22Rv1 (cell line): ENCODE results near the gene TIMP3.

ENCODE experiments used
- CTCF ChIP-seq: fragments of 450-650 bp; IDR thresholded peaks from 2 replicates; pipeline ENCODE4 v1.5.1; 2017; ENCODE audit warnings: mild to moderate bottlenecking
- ZFX ChIP-seq: fragments of 450-650 bp; IDR thresholded peaks from 2 replicates; pipeline ENCODE4 v1.6.1; 2017; ENCODE audit warnings: antibody characterized with exemption, borderline replicate concordance

GRCh38 chr22:32859743-32860142, 58.2 kb downstream of the TIMP3 start:
- TF ChIP-seq CTCF (no peak), ZFX (no peak)
